GM21526 (cell line): ENCODE measurements around the gene CCDC91.
"Not testable (repeated sequence)": the region's sequence is repeated elsewhere in the genome, so short reads cannot be mapped to it uniquely, and the experiment has no call there.

ENCODE experiments used
- ATAC-seq: cut with Tn5 transposase; IDR thresholded peaks from one replicate; pipeline ENCODE4 v1.9.1; 2021; ENCODE audit warnings: moderate library complexity; ENCODE audit not compliant: unreplicated experiment, low FRiP score

Gene CCDC91

GRCh38 chr12:28278499-28278898, 88.2 kb downstream of the CCDC91 start:
- no peak for ATAC-seq

GRCh38 chr12:28278960-28279359, 88.7 kb downstream of the CCDC91 start:
- ATAC-seq = no peak

- no peak for ATAC-seq
These were observed 96.1 kb downstream of the CCDC91 start for GRCh38 chr12:28286352-28286751.

GRCh38 chr12:28290262-28290661, 100.0 kb downstream of the CCDC91 start:
- ATAC-seq = no peak

GRCh38 chr12:28292699-28293098, 102.4 kb downstream of the CCDC91 start:
- ATAC-seq = no peak

GRCh38 chr12:28294300-28294699, 104.0 kb downstream of the CCDC91 start:
- no peak for ATAC-seq

- no peak for ATAC-seq
These were observed 106.0 kb downstream of the CCDC91 start for GRCh38 chr12:28296287-28296686.

GRCh38 chr12:28303192-28303591, 112.9 kb downstream of the CCDC91 start:
- ATAC-seq = no peak

GRCh38 chr12:28306535-28306934, 116.3 kb downstream of the CCDC91 start:
- ATAC-seq = no peak

GRCh38 chr12:28308891-28309290, 118.6 kb downstream of the CCDC91 start:
- ATAC-seq = no peak

GRCh38 chr12:28313631-28314030, 123.4 kb downstream of the CCDC91 start:
- ATAC-seq = no peak

GRCh38 chr12:28316049-28316448, 125.8 kb downstream of the CCDC91 start:
- ATAC-seq = no peak

GRCh38 chr12:28318273-28318672, 128.0 kb downstream of the CCDC91 start:
- no peak for ATAC-seq

GRCh38 chr12:28320353-28320752, 130.1 kb downstream of the CCDC91 start:
- ATAC-seq = no peak

GRCh38 chr12:28327722-28328121, 137.5 kb downstream of the CCDC91 start:
- ATAC-seq = no peak

GRCh38 chr12:28328967-28329366, 138.7 kb downstream of the CCDC91 start:
- no peak for ATAC-seq

GRCh38 chr12:28329727-28330126, 139.5 kb downstream of the CCDC91 start:
- ATAC-seq = not testable (repeated sequence)

- ATAC-seq = not testable (repeated sequence)
These were observed 140.0 kb downstream of the CCDC91 start for GRCh38 chr12:28330232-28330631.

- no peak for ATAC-seq
These were observed 140.9 kb downstream of the CCDC91 start for GRCh38 chr12:28331130-28331529.

- no peak for ATAC-seq
These were observed 150.2 kb downstream of the CCDC91 start for GRCh38 chr12:28340261-28341045.

GRCh38 chr12:28343713-28344112, 153.5 kb downstream of the CCDC91 start:
- ATAC-seq = no peak

GRCh38 chr12:28346567-28346966, 156.3 kb downstream of the CCDC91 start:
- ATAC-seq = no peak

- no peak for ATAC-seq
These were observed 158.9 kb downstream of the CCDC91 start for GRCh38 chr12:28349196-28349595.
